GM19238 (cell line): ENCODE results near the gene BLOC1S1.

Source experiments
- DNase-seq: peaks from one replicate; pipeline ENCODE4 v3.0.0; 2011; ENCODE audit warnings: low spot score; ENCODE audit not compliant: insufficient read length

Gene BLOC1S1

DNA sequence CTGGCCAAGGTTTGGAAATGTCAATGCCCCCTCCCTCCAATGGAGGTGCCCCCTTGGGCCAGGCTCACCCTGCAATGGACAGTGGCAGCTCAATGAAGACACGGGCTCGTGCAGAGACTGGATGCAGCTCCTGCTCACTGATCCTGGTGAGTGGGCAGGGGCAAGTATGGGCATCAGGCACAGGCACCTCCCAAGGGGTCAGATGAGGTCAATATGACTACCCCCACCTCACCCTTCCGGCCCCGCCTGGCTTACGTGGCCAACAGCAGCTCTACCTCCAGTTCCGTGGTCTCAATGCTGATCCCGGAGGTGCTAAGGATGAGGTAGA lies 21.7 kb upstream of the BLOC1S1 start:
- DNase-seq = no peak

DNA sequence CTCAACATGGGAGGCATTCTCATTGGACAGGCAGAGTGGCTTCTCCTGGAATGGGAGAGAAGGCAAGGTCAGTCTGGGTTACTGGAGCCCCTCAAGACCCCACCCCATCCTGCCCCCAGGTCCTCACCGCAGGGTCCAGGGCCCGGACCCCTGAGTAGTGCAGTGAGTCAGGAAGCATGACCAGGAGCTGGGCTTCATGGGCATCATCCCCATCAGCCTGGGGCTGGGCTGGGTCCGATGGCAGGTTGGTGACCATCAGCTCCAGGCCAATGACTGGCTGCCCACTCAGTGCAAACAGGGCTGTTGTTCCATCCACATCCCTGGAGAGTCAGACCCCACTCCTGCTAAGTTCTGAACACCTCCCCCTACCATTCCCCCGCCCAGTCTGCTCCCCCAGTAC lies 21.2 kb upstream of the BLOC1S1 start:
- DNase-seq = no peak

DNA sequence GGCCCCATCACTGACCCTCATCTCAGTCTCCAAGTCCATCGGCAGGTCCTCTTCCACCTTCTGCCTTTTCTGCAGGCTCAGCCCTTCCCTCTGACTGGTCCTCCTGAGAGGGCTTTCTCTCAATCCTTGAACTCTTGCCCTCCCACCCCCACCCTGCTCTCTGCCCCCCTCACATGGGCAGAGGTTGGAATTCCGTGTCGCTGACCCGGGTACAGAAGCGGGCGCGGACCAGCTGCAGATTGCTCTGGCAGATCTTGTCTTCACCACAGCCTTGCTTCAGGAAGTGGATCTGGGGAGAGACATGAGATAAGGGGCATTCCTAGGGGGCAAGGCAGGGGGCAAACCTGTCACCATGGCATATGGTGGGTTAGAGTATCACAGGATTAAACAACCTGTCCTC lies 20.5 kb upstream of the BLOC1S1 start:
- DNase-seq = no peak

DNA sequence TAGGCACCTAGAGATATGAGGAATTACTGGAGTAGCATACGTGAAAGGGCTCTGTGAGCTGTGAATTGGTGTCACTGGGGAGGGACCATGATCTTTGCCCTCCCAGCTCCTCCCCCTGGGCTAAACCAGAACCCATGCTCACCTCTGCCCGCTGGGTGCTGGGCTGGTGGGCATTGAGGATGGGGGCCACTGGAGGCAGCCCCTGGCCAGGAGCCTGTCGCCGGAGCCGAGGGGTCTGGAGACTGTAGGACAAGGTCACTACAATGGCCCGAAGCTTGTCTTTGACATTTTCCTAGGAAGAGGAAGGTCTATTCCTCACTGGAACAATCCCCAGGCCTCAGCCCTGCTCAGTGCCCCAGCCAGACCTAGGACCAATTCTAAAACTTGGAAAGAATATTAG lies 19.7 kb upstream of the BLOC1S1 start:
- no peak for DNase-seq

DNA sequence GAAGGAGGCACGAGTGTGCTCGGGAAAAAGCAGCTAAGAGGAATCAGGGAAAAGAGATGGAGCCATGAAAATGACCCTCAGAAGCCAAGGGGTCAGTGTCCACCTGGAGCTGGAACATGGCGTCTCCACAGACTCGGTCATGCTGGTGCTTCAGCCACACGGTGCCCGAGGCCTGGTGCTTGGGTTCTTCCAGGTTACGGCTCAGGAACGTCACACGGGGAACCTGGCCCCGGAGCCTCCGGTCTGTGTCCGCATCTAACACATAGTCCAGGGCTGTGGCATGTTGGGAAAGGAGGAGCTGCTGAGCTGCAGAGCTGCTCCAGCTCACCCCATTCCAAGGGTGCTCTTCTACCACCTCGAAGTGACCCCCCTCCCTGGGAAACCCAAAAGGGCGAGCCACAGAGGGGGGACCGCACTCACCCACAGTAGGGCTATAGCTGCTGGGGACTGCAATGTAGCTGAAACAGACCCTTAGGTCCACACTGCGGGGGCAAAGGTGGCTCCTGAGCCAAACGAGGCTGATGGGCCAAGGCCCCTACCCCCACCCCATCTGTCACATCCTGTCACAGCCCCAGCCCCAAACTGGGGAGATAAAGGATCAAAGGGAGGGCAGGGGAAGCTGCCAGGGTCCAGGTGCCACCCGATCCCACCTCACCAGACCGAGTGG lies 18.9 kb upstream of the BLOC1S1 start:
- DNase-seq = no peak

DNA sequence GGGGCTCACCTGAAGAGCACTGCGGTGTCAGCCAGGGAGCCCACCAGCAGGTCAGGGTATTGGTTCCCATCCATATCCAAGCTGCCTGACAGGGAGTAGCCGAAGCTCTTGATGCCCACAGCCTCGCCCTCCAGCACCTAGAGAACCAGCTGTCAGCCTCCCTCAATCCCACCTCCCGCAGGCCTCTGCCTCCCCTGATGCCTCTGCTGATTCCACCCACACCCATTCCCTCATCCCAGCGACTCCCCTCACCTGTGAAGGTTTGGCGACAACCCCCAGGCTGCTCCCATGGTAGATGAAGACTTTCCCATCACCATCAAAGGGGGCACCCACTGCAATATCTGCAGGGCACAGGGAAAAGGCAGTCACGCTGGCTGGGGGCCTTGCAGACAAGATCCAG lies 18.2 kb upstream of the BLOC1S1 start:
- no peak for DNase-seq

DNA sequence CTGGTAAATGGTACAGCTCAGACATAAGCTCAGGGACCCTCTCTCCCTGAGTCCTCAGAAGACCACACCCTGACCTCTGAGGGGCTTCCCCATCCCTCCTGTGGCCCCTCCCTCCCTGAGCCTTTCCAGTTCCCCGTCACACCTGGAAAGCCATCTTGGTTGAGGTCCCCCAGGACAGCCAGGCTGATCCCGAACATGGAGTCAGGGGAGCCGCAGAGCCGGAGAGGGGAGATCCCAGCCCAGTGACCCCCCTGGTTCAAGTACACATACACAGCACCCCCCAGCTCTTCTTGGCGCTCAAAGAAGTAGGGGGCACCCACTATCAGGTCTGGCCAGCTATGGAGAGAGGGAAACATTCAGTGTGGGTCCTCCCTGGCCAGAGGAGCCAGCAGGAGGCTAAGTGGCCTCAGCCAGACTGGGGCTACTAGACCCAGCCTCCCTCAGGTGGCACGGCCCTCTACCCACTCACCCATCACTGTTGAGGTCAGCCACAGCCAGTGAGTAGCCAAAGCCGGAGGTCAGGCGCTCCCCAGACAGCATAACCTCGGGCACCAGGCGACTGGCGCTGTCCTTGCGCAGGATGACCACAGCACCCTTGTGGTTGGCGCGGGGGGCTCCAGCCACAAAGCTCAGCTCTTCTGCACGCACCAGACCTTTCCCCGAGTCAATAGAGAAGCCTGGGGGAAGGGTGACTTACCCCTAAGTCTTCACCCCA lies 17.4 kb upstream of the BLOC1S1 start:
- no peak for DNase-seq

DNA sequence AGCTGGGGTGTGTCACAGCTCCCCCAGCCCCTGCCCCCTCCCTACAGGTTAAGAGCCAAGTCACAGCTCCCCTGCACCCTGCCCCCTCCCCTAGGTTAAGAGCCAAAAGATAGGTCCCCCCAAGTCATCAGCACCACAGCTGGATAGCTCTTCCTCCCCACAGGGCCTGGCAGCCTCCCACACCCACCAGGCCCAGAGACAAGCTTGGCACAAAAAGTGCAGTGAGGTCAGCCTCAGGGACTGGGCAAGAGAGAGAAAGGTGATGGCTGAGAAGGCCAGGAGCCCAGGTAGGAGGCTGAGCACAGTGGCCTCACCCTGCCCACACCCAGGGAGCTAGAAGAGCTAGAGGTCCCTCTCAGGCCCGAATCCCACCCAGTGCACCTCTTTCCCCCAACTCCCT lies 16.9 kb upstream of the BLOC1S1 start:
- DNase-seq = no peak

DNA sequence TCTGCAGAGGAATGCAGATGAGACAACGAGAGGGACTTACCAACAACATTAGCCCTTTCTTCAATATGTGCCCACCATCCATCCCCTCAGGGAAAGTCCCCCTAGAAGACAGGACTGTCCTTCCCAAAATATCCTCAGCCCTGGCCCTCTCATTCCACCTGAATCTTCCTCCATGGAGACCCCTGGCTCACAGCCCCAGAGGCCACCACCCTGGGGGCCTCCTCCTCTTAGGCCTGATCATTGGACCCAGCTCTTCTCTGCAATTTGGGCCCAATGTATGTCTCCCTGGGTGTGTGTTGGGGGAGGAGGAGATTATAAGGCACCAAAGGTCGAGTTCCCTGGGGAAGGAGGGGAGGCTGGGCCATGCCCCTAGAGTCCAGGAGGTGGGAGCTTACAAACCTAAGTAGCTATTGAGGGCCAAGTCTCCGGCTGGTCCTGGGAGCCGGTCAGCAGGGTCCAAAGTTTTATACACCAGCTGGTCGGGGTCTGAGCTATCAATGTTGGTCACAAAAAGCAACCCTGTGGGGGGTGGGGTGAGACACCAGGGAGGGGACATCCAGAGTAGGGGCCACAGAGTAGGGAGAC lies 16.3 kb upstream of the BLOC1S1 start:
- no peak for DNase-seq

DNA sequence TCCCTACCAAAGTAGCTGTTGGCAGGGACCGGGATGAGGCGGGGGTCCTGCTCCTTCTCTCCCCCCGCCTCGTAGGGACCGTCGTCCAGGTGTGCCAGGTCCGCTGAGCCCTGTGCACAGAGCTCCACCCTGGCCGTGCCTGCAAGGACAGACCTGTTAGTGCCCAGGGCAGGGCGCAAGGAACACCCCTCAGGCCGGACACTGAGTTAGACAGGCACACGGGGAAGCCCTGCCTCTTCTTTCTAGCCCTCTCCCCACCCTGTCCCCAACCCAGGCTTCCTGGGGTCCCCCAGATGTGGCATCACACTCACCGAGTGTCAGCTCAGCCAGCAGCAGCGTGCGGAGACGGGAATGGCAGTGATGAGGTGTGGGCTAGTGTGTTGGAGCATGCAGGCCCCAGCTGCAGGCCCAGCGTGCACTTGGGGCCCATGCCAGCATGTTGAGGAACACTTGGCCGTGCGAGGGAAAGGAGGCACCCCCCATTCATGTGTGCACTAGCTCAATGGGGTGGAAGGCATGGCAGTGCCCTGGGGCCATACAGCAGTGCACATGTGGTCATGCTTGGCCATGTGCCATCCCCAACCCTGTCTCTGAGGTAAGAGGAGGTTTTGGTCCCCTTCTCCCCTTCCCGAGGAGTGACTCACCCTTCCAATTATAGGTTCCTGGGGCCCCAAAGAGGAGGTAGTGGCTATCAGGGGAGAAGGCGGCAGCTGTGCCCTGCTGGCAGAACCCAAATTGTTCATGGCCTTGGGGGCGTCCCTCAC lies 15.4 kb upstream of the BLOC1S1 start:
- no peak for DNase-seq

DNA sequence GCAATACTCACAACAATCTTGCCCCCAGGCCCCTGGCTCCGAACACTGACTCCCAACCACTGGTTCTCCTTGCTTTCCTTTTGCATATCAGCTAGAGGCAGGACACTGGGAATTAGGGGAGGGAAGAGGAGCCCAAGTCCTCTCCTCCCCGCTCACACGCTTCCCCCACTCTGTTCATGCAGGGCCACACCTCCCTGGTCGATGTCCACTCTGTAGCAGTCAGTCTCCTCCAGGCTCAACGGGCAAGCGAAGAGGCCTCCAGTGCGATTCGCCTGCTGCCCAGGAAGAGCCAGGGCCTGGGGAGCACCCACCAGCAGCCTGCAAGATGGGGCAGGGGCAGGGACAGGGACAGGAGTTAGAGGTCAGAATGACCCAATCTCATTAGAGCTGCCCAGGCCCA lies 13.0 kb upstream of the BLOC1S1 start:
- DNase-seq = no peak

DNA sequence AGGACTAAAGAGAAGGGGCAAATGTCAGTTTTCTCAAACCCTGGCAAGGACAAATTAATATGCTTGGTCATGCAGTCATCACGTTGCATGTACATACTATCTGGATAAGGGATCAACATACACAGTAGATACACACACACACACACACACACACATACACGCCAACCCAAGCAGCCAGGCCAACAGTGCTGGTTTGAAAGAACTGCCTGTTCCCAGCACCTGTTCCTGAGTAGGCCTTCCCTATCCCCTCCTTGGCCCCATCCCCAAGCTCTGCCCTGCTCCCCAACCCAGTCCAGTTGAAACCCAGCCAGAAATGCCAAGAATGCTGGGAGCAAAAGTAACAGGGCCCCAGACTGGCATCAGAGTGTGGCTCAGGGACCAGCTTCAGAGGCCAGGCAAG lies 12.6 kb upstream of the BLOC1S1 start:
- DNase-seq = no peak

DNA sequence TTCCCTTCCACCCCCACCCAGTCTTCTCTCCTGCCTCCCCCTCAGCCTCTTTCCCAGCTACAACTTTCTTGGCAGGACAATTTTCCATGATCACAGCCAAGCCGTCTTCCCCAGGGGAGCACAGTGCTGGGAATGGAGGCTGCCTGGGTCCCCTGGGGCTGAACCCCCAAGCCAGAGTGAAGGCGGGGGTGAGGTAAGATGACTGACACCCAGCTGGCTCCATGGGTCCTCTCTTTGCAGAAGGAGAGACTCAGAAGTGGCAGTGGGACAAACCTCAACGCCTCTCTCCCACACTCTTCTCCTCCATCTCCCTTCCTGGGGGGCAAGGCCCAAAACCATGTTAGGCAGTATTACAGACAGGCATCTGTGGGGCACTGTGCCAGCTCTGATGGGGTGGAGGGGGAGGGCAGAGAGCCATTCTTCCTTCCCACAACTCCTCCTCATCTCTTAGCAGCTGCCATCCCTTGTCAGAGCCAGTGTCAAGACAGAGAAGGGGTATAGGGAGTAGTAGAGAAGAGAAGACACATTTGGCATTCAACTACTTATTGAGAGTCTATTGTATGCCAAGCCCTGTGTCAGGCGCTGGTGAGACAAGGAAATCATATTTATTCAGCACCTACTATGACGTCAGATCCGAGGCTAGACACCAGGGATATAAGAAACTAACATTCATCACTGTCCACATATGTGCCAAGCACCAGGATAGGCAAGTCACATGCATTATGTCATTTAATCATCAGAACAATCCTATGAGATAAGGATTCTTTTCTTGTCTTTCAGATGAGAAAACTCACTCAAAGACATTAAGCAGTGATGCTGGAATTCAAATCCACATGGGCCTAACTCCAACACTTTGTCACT lies 11.7 kb upstream of the BLOC1S1 start:
- no peak for DNase-seq

DNA sequence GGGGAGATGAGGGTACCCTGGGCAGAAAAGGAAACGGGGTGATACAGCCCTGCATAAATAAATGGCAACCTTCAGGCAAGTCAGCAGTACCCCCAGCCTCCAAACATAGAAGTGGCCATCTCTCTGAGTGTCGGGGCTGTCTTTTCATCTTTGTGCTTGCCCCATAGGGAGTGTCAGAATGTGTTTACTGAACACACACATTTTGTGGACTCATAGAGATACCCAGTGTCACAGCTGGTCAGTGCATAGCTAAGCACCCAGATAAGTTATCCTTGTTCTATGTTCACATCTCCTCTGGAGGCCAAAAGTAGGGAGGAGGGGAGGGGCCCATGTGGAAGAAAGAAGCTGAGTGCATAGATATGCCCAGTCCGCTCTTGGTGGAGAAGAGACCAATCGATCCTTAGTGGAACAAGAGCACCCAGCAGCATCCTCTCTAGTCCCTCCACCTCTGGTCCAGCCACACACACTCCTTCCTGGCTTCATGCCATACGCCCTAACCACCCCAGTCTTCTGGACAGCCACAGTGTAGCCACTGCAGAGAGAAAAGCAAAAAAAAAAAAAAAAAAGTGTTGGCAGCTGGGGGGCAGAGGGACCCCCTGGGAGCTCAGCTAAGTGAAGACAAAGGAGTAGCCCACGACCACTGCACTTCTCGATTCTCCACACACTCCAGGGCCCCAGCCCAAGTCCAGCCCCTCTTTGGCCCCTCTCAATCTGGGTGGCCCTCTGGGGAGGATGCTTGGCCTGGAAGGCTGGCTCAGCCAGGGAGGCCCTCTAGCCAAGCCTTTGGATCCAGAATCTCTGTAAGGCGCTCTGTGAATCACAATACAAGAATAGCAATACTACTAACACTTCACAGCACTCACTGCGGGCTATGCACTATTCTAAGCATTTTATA lies 10.8 kb upstream of the BLOC1S1 start:
- DNase-seq = no peak

DNA sequence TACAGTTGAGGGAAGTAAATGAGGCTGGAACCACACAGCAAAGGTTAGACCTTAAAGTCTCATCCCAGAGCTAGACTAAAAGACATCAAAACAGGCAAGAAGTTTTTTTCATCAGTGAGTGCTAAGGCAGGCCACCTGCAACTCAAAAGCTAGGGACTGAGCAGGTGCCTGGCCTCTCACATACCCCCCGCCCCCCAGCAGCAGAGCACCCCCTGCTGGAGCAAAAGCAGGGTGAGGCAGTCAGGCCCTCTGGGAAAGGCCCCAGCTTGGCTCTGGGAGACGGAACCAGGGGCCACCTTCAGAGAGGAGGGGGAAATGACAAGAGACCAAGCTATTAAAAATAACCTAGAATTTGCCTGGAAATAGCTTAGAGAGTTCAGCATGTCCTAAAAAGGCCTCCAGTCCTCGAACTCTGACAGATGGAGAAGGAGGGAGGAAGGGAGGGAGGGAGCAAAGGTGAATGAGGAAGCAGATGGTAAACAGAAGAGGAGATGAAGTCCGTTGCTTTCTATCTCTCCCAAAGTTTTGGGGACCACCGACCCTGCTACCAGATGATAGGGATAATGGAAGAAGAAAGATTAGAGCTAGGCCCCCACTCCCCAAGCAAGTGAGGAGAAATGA lies 10.0 kb upstream of the BLOC1S1 start:
- no peak for DNase-seq

DNA sequence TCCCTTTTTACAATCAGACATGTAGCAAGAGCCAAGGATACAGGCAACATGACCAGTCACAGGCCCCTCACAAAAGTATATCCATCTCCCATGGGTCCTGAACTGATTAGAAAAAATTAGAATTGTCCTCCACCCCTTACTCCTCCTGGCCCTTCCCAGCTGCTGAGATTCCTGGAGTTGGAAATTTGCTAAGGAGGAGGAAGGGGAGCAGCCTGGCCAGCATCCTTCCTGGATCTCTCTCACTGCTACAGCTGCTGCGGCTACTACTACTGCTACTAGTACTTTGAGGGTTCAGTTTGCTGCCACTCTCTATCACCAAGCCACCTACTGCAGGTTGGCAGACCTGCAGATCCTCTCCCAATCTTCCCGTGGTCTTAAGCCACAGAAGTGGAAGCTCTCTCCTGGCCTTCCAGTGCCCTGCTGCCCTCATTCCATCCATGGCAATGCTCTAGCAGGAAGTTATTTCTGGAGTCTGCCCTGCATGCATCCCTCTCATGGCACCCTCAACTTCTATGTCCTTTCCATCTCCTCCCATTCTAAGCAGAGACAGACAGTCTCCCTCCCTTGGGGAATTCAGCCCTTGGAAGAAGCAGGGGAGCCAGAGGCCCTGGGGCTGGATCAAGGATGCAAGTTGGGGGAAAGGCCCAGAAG lies 9.2 kb upstream of the BLOC1S1 start:
- DNase-seq = no peak

DNA sequence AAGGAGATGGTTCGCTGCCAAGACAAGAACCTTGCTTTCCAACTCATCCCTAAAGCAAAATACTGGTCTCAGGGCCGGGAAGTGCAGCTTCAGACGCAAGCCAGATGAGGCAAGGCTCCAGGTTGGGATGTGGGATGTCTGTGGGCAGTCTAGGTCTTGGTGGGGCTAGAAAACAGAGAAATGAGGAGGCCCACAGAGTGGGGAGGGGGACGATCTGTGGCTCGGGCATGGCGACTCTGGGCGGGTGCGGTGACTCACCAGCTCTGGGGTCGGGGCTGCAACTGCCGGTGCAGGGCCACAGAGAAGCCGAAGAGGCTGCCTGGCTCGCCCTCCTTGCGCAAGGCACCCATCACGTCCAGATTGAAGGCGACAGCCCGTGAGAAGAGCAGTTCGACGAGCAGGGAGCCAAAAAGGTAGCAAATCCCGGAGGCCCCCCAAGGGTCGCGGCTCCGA lies 8.6 kb upstream of the BLOC1S1 start:
- no peak for DNase-seq

DNA sequence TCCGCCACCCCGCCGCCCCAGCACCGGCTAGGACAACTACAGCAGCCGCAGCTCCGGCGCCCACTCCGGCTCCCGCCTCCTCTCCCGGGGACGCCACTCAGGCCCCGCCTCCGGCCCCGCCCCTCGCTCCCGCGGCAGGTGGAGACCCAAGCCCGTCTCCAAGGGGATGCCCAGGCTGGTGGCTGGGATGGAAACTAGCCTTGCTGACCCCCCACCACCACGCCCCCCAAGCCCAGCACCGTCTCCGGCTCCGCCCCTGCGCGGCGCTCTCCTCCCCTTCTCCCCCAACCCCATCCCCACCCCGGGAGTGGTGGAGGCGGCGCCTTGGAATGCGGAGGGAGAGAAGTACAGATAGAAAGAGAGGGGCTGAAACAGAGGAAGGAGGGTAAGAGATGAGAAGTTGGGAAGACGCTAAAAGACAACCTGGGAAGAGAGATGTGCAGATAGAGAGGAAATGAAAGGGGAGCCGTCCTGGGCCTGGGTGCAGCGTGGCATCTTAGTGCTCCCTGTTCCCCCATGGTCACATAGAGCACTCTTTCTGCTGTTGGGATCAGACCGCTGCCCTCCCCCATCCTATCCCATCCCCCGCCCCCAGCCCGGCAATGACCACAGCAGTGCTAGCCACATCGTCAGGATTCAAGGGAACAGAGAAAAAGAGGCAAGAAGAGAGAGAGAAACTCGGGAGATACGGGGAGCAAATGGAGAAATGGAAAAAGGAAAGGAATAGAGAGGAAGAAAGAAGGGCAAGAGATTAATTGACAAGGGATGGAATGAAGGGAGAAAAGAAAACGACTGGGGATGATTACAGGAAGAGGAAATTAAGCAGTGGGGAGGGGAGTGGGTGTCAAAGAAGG lies 7.8 kb upstream of the BLOC1S1 start, which contains the start of gene ITGA7:
TSS of gene ITGA7 (minus strand) at position 64 of the 854 bp plus-strand sequence. CDS start 222 bp downstream, outside the sequence.
- DNase-seq = peak; percentile 68
